Spleen (tissue), 7 donors: ENCODE data around the gene CPED1.

Source experiments
- CTCF ChIP-seq, 11 experiments: fragments of 200-600 bp in 7 of 11; fragments of 450-650 bp in 4 of 11; sonication (generic) in 4 of 11; IDR thresholded peaks in 8 of 11; conservative IDR thresholded peaks in 3 of 11; 1 replicate in 7 of 11; 2 replicates in 4 of 11; pipeline versions ENCODE4 v1.4.0 to v1.8.0; 2016 to 2021; ENCODE audit warnings: antibody characterized with exemption in 11 of 11, inconsistent platforms in 4 of 11, mild to moderate bottlenecking in 1 of 11
- POLR2A ChIP-seq, 3 donors: fragments of 450-650 bp; IDR thresholded peaks; one replicate each; pipeline ENCODE4 v1.5.1; 2017; ENCODE audit warnings: antibody characterized with exemption in 3 of 3, mild to moderate bottlenecking in 1 of 3
- donor health status: DM: no; HTN: no; CAD: no; lungs with moderate emphysema.
- donor health status: DM: no; HTN: no; CAD: no.
- donor health status: DM: no; HTN: no; CAD: no.

- no peak for TF ChIP-seq CTCF (IDR thresholded peaks at IDR 0.05 in 8 of 11, conservative IDR thresholded peaks at IDR 0.05 in 3 of 11)
- no peak for TF ChIP-seq POLR2A (IDR thresholded peaks at IDR 0.05)
These were observed 21.6 kb upstream of the CPED1 start for GRCh38 chr7:120966961-120967360.
